Neuronal stem cell (in vitro differentiated cells): ENCODE results near the gene FBF1.
A peak's percentile ranks its signal among the peaks of the same experiment; 100 is the strongest.

ENCODE experiments used
- DNase-seq: peaks from one replicate; pipeline ENCODE4 v3.0.0-alpha.2; 2013; ENCODE audit warnings: low spot score
- H2AFZ ChIP-seq: one replicate; pipeline ENCODE4 v1.6.1; 2013; ENCODE audit warnings: mild to moderate bottlenecking, low read length, inconsistent platforms
- H2AK5ac ChIP-seq: 2 replicates; pipeline ENCODE4 v1.6.1; 2013; ENCODE audit warnings: low read depth, mild to moderate bottlenecking, inconsistent platforms, low read length, moderate library complexity, mixed read lengths
- H2BK120ac ChIP-seq: 2 replicates; pipeline ENCODE4 v1.6.1; 2013; ENCODE audit warnings: low read depth, mild to moderate bottlenecking, inconsistent platforms, low read length, moderate library complexity, mixed read lengths
- H2BK12ac ChIP-seq: one replicate; pipeline ENCODE4 v1.6.1; 2013; ENCODE audit warnings: low read length, inconsistent platforms
- H2BK15ac ChIP-seq: 2 replicates; pipeline ENCODE4 v1.6.1; 2013; ENCODE audit warnings: mild to moderate bottlenecking, low read length, inconsistent platforms, mixed read lengths
- H2BK5ac ChIP-seq: one replicate; pipeline ENCODE4 v1.6.1; 2013; ENCODE audit warnings: inconsistent platforms, mild to moderate bottlenecking, low read length, moderate library complexity
- H3K14ac ChIP-seq: one replicate; pipeline ENCODE4 v1.6.1; 2013; ENCODE audit warnings: low read length, inconsistent platforms
- H3K18ac ChIP-seq: 2 replicates; pipeline ENCODE4 v1.6.1; 2013; ENCODE audit warnings: low read length, inconsistent platforms
- H3K23ac ChIP-seq: 2 replicates; pipeline ENCODE4 v1.6.1; 2013; ENCODE audit warnings: low read depth, mild to moderate bottlenecking, mixed read lengths, low read length, inconsistent platforms; ENCODE audit not compliant: poor library complexity
- H3K27ac ChIP-seq: replicated peaks from 3 replicates; pipeline ENCODE4 v1.5.1; 2013; ENCODE audit warnings: low read length, inconsistent platforms
- H3K27me3 ChIP-seq, 3 experiments: 2 replicates each; pipeline ENCODE4 v1.6.1; 2013; ENCODE audit warnings: low read length in 3 of 3, mild to moderate bottlenecking in 2 of 3, inconsistent platforms in 1 of 3, low read depth in 1 of 3, mixed read lengths in 1 of 3, moderate library complexity in 1 of 3; ENCODE audit not compliant: control insufficient read depth in 3 of 3, insufficient read depth in 3 of 3
- H3K36me3 ChIP-seq, 2 donors: replicated peaks in 1 of 2; 2 replicates each; pipeline ENCODE4 v1.6.1; 2013; ENCODE audit warnings: low read length in 2 of 2; ENCODE audit not compliant: control insufficient read depth in 2 of 2, insufficient read depth in 2 of 2
- H3K4ac ChIP-seq: 2 replicates; pipeline ENCODE4 v1.6.1; 2013; ENCODE audit warnings: inconsistent platforms, mild to moderate bottlenecking, low read length, moderate library complexity
- H3K4me1 ChIP-seq, 2 donors: 1 replicate in 1 of 2; 2 replicates in 1 of 2; pipeline ENCODE4 v1.6.1; 2013; ENCODE audit warnings: low read length in 2 of 2, low read depth in 1 of 2; ENCODE audit not compliant: control insufficient read depth in 2 of 2, insufficient read depth in 1 of 2
- H3K4me2 ChIP-seq: one replicate; pipeline ENCODE4 v1.6.1; 2013; ENCODE audit warnings: mild to moderate bottlenecking, low read length, inconsistent platforms; ENCODE audit not compliant: insufficient read depth, poor library complexity, severe bottlenecking
- H3K4me3 ChIP-seq, 2 donors: 2 replicates each; pipeline ENCODE4 v1.5.1; 2013; ENCODE audit warnings: low read length in 2 of 2, mild to moderate bottlenecking in 2 of 2, inconsistent platforms in 1 of 2, moderate library complexity in 1 of 2
- H3K79me1 ChIP-seq: one replicate; pipeline ENCODE4 v1.6.1; 2013; ENCODE audit warnings: low read depth, mild to moderate bottlenecking, inconsistent platforms, low read length, moderate library complexity
- H3K9ac ChIP-seq: one replicate; pipeline ENCODE4 v1.6.1; 2013; ENCODE audit warnings: mild to moderate bottlenecking, low read depth, low read length, inconsistent platforms; ENCODE audit not compliant: poor library complexity
- H3K9me3 ChIP-seq, 2 donors: replicated peaks in 1 of 2; 2 replicates each; pipeline versions ENCODE3 to v1.6.1; 2013; ENCODE audit warnings: low read length in 2 of 2, mild to moderate bottlenecking in 2 of 2, inconsistent platforms in 1 of 2, low read depth in 1 of 2, mixed read lengths in 1 of 2, moderate library complexity in 1 of 2; ENCODE audit not compliant: control insufficient read depth in 2 of 2, insufficient read depth in 1 of 2
- H4K8ac ChIP-seq: one replicate; pipeline ENCODE4 v1.6.1; 2013; ENCODE audit warnings: low read depth, mild to moderate bottlenecking, inconsistent platforms, low read length, moderate library complexity
- H4K91ac ChIP-seq: one replicate; pipeline ENCODE4 v1.6.1; 2013; ENCODE audit warnings: low read length, low read depth, mild to moderate bottlenecking, inconsistent platforms; ENCODE audit not compliant: poor library complexity
- WGBS, 2 donors: extraction: QIAGEN DNeasy Blood & Tissue Kit; methylation state at CpG; one replicate each; pipeline ENCODE4 v1.1.7; 2013; ENCODE audit warnings: missing lambda C conversion rate in 2 of 2, mixed read lengths in 1 of 2; ENCODE audit not compliant: insufficient read length in 2 of 2, insufficient replicate concordance in 1 of 2; ENCODE audit errors: extremely low coverage in 2 of 2; 5-methylcytosine and 5-hydroxymethylcytosine counted together

FBF1 gene

DNA sequence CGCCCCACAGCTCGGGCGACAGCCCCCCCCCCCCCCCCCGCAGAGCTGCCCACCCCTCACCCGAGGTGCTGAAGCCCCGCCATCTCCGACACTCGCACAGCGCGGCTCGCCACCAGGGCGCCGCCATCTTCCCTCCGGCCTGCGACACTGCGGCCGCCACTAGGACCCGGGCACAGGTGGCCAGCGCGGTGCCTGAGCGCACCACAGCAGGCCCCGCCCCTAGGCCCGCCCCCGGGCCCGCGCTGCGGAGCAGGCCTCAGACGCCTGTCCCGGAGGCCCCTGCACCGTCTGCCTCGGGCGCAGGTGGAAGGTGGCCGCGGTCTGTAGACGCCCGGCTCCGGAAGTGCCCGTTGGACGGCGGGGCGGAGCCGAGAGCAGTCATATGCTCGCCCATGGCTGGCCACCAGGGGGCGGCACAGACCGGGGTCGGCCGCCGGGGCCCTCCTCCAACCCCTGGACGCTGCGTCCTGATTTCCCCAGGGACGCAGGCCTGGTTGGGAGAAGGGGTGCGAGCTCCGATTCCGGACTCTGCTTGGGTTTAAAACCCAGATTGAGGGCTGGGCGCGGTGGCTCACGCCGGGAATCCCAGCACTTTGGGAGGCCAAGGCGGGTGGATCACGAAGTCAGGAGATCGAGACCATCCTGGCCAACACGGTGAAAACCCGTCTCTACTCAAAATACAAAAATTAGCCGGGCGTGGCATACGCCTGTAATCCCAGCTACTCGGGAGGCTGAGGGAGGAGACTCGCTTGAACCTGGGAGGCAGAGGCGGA is 35.9 kb downstream of the FBF1 start, which contains the start of gene MRPL38:
MRPL38 (minus strand) TSS at position 136 of the 773 bp plus-strand sequence; CDS start at position 127, 9 bp downstream.
- Histone ChIP-seq H2BK5ac (no peak within 1 kb of the TSS), H2AFZ (peak within 1 kb of the TSS; percentile 98), H3K27ac (peak within 1 kb of the TSS; percentile 91), H2BK12ac (no peak within 1 kb of the TSS), H3K4me2 (peak within 1 kb of the TSS; percentile 64), H4K8ac (no peak within 1 kb of the TSS), H3K79me1 (peaks cover 6% of the 10 kb centered on the region), H3K23ac (peak within 1 kb of the TSS; percentile 95), H3K18ac (peak within 1 kb of the TSS; percentile 89), H3K14ac (no peak within 1 kb of the TSS), H2BK15ac (no peak within 1 kb of the TSS), H2AK5ac (no peak within 1 kb of the TSS), H2BK120ac (no peak within 1 kb of the TSS), H4K91ac (no peak within 1 kb of the TSS), H3K36me3 (peaks cover 22 to 34% of the 10 kb centered on the region in 2 donors), H3K9ac (peak within 1 kb of the TSS; percentile 96), H3K4me3 (peak within 1 kb of the TSS; percentile 92 to 100), H3K27me3 (no peaks in the 10 kb centered on the region), H3K9me3 (no peaks in the 10 kb centered on the region), H3K4me1 (no peaks in the 10 kb centered on the region), H3K4ac (no peak within 1 kb of the TSS)
- WGBS, 2 donors = no CpG with 5 or more reads among the region's 69 CpGs
- peak; percentile 93 for DNase-seq

DNA sequence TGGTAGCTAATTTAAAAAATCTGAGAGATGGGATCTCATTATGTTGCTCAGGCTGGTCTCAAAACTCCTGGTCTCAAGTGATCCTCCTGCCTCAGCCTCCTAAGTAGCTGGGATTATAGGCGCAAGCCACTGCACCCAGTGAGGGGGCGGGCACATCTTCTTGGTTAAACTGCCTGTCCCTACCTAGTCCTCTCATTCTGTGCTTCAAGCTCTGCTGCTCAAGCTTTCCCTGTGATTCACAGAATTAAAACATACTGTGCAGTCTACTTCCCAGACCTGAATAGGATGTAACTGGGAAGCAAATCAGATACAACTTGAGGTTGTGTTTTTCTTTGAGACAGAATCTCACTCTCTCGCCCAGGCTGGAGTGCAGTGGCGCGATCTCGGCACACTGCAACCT is 38.4 kb downstream of the FBF1 start:
- Histone ChIP-seq H3K27ac (no peak overlapping the region), H3K14ac (no peak overlapping the region), H3K18ac (no peak overlapping the region), H2BK120ac (no peak overlapping the region), H4K8ac (no peak overlapping the region), H4K91ac (no peak overlapping the region), H3K9ac (no peak overlapping the region), H2BK12ac (no peak overlapping the region), H2BK5ac (no peak overlapping the region), H3K79me1 (peaks cover 6% of the 10 kb centered on the region), H3K36me3 (peaks cover 33 to 60% of the 10 kb centered on the region in 2 donors), H3K4ac (no peak overlapping the region), H3K27me3 (no peaks in the 10 kb centered on the region), H2BK15ac (no peak overlapping the region), H3K23ac (no peak overlapping the region), H3K4me1 (no peaks in the 10 kb centered on the region), H3K9me3 (no peaks in the 10 kb centered on the region), H2AK5ac (no peak overlapping the region), H2AFZ (no peak overlapping the region), H3K4me3 (no peak overlapping the region), H3K4me2 (no peak overlapping the region)
- no peak for DNase-seq
- WGBS, 2 donors = no CpG with 5 or more reads among the region's 6 CpGs

DNA sequence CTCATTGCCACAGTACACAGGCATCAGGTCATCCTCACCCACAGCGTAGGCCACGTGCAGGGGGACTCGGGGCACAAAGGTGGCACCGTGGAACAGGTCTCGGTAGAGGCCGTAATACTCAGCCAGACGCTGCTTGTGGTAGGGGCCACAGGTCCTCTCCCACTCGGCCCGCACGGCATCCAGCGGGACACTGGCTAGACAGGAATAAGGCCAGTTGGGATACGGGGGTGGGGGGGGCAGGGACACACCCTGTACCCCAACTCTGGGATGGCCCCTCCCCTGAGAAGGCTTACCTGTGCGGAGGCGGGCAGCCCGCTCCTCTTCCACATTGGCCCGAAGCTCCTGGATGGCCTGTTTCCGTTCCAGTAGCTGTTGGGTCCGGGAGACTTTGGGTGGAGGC is 39.1 kb downstream of the FBF1 start:
- Histone ChIP-seq H3K14ac (no peak overlapping the region), H3K36me3 (peaks cover 33 to 63% of the 10 kb centered on the region in 2 donors), H4K91ac (no peak overlapping the region), H3K4me3 (no peak overlapping the region), H3K79me1 (peaks cover 6% of the 10 kb centered on the region), H3K9ac (peak overlapping the region; percentile 30), H2BK15ac (no peak overlapping the region), H3K27me3 (no peaks in the 10 kb centered on the region), H3K18ac (no peak overlapping the region), H2AFZ (no peak overlapping the region), H2BK5ac (no peak overlapping the region), H2BK120ac (no peak overlapping the region), H2BK12ac (no peak overlapping the region), H2AK5ac (no peak overlapping the region), H3K27ac (no peak overlapping the region), H3K4ac (no peak overlapping the region), H3K4me2 (no peak overlapping the region), H3K23ac (no peak overlapping the region), H3K4me1 (no peaks in the 10 kb centered on the region), H3K9me3 (no peaks in the 10 kb centered on the region), H4K8ac (no peak overlapping the region)
- whole genome bisulfite sequencing, 2 donors = no CpG with 5 or more reads among the region's 18 CpGs
- DNase-seq = no peak

DNA sequence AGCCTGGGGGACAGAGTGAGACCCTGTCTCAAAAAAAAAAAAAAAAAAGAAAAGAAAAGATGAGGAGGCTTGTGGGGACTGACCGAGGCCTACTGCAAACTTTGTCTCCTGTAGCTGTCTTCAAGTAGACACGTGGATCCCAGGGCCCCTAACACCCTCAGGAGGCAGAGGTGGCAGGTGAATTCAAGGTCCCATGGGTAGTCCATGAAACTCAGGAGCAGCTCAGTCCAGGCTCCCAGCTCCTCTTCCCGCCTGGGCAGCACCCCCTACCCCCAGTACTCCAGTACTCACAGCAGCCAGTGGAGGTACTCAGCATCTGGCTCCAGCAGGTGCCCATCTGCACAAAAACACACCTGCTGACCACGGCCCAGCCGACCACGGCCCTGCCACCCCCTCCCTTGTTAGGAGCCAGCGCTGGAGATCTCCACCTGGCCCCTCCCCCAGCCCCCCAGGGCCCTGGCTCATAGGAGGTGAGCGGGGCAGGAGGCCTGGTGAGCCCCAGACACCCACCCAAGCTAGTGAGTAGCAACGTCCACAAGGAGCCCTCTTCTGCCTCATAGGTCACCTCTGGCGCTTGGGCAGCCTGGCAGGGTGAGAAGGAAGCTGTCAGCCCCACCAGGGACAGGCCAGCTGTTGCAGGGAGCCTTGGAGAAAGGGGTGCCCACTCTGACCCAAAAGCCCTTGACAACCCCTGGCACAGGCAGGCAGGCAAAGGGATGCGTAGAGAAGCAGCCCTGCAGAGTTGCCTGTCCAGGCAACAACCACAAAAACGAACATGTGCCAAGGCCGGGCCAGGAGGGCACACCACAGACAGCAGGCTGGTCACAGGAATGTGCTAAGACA is 39.9 kb downstream of the FBF1 start:
- no peak overlapping the region for H3K4me3 ChIP-seq
- H3K23ac ChIP-seq = no peak overlapping the region
- no peak overlapping the region for H2AK5ac ChIP-seq
- no peak overlapping the region for H3K9ac ChIP-seq
- peak overlapping the region; percentile 41 for H2BK12ac ChIP-seq
- peaks cover 8% of the 10 kb centered on the region for H3K79me1 ChIP-seq
- H2BK5ac ChIP-seq = no peak overlapping the region
- no peak overlapping the region for H4K8ac ChIP-seq
- no peak overlapping the region for H3K14ac ChIP-seq
- H3K36me3 ChIP-seq = peaks cover 33 to 63% of the 10 kb centered on the region in 2 donors
- H3K27me3 ChIP-seq = no peaks in the 10 kb centered on the region
- no peak for DNase-seq
- no peak overlapping the region for H4K91ac ChIP-seq
- H2BK15ac ChIP-seq = no peak overlapping the region
- no peak overlapping the region for H2BK120ac ChIP-seq
- H3K4me2 ChIP-seq = no peak overlapping the region
- H3K27ac ChIP-seq = no peak overlapping the region
- no peak overlapping the region for H3K18ac ChIP-seq
- no peak overlapping the region for H3K4ac ChIP-seq
- no peaks in the 10 kb centered on the region for H3K4me1 ChIP-seq
- H2AFZ ChIP-seq = no peak overlapping the region
- no peaks in the 10 kb centered on the region for H3K9me3 ChIP-seq
- no CpG with 5 or more reads among the region's 13 CpGs for WGBS, 2 donors
